HG02571 (cell line): ENCODE data around the gene FLNA.
"Not testable (repeated sequence)": the region's sequence is repeated elsewhere in the genome, so short reads cannot be mapped to it uniquely, and the experiment has no call there.

ENCODE experiments used
- ATAC-seq: cut with Tn5 transposase; IDR thresholded peaks from one replicate; pipeline ENCODE4 v1.9.1; 2021; ENCODE audit warnings: mild to moderate bottlenecking, moderate library complexity; ENCODE audit not compliant: unreplicated experiment

Gene FLNA

DNA sequence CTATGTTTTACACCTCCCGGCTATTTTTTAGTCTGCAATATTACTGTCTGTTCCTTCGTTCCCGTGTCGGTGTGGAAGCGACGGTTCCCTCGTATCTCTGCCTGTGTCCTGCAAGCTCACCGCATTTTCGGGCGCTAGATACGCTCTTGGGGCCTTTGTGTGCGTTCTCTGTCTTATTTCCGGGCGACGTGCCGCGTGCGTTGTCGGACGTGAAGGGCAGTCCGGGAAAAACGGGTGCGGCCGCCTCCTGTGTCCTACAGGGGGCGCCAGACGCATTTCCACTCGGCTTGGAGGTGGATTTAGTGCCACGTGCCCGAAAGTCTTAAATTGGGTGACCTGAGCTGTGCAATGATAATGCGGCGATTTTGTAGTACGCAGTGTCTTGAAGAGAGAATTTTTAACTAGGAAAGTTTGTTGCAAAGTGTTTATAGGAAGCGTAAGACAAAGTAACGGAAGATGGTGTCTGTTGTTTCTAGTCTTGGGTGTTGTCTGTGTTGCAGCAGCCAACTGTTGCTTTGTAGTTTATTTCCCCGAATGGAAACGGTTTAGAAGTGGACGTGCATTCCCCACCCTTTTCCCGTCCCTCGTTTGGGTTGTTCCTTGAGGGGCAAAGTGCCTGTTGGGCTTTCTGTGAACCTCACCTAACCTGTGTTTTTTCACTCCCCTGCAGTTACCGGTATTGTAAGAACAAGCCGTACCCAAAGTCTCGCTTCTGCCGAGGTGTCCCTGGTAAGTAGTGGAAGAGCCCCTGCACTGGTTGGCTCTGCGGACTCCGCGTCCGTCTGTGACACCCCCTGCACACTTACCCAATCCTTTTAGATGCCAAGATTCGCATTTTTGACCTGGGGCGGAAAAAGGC is 24.5 kb upstream of the FLNA start:
- ATAC-seq: no peak

DNA sequence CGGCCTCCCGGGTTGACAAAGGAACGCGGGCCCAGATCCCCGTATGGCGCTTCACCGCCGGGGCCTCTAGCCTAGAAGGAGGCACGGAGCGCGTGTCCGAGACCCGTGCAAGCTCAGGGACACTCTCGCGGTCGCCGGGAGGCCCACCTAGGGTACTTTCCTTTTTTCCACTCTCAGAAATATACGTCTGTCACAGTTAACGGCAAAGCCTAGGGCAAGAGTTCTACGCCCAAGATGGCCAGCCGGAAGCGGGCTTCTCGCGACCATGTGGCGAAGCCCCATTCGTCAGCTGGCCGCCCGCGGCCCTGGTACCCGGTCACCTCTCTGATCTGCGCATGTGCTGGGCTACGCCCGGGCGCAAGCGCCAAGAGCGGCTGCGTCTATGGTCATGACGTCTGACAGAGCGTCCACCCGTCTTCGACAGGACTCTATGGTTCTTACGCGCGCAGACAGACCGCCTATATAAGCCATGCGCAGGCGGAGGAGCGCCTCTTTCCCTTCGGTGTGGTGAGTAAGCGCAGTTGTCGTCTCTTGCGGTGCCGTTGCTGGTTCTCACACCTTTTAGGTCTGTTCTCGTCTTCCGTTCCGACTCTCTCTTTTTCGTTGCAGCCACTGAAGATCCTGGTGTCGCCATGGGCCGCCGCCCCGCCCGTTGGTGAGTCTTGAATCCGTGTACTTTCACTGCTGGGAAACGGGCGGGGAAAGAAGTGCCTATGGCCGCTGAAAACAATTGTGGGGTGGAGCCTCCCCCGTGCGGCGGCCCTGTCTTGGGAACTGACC is 23.6 kb upstream of the FLNA start, which contains the start of gene RPL10:
Gene RPL10 (plus strand): TSS at position 490 of the 780 bp plus-strand sequence. CDS start 143 bp downstream, at position 633.
- peak; percentile 70 for ATAC-seq

DNA sequence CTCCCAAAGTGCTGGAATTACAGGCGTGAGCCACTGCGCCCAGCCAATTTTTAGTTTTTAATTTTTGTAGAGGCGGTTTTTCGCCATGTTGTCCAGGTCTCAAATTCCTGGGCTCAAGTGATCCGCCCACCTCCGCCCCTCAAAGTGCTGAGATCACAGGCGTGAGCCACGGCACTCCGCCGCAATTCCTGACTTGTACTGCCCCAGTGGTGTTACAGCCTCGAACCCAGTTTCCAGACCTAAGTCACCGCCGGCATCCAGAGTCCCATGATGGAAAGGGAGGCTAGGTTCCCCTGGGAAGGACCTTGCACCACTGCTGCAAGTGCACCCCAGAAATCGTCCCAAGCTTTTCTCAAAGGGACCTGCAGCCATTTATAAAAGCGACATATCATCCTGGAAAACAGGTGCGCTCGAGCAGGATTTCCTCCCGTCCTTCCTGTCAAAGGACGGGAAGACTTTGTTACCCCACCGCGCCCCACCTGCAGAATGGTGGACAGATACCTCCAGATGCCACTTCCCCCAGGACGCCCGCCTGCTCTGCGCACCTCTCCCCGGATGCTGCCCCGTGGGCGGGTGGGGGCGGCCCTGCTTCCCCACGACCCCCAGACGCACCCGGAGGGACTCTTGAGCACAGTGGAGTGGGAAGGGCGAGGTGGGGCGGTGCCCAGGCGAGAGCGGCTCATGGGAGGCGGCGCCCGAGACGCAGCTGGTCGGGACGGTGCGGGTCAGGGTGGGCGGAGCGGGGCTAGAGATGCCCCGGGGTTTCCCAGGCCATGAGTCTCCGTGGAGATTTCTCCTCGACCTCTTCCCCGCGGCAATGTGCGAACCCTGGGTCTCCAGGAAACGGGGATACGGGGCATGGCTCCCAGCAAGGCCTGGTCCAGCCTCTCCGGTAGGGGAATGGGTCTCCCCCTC is 22.8 kb upstream of the FLNA start:
- peak; percentile 63 for ATAC-seq

DNA sequence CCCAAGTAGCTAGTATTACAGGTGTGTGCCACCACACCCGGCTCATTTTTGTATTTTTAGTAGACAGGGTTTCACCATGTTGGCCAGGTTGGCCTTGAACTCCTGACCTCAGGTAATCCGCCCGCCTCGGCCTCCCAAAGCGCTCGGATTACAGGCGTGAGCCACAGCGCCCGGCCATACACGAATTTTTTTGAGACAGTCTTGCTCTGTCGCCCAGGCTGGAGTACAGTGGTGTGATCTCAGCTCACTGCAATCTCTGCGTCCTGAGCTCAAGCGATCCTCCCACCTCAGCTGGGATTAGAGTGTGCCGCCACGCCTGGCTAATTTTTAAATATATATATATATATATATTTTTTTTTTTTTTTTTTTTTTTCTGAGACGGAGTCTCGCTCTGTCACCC is 21.9 kb upstream of the FLNA start:
- ATAC-seq: not testable (repeated sequence)

DNA sequence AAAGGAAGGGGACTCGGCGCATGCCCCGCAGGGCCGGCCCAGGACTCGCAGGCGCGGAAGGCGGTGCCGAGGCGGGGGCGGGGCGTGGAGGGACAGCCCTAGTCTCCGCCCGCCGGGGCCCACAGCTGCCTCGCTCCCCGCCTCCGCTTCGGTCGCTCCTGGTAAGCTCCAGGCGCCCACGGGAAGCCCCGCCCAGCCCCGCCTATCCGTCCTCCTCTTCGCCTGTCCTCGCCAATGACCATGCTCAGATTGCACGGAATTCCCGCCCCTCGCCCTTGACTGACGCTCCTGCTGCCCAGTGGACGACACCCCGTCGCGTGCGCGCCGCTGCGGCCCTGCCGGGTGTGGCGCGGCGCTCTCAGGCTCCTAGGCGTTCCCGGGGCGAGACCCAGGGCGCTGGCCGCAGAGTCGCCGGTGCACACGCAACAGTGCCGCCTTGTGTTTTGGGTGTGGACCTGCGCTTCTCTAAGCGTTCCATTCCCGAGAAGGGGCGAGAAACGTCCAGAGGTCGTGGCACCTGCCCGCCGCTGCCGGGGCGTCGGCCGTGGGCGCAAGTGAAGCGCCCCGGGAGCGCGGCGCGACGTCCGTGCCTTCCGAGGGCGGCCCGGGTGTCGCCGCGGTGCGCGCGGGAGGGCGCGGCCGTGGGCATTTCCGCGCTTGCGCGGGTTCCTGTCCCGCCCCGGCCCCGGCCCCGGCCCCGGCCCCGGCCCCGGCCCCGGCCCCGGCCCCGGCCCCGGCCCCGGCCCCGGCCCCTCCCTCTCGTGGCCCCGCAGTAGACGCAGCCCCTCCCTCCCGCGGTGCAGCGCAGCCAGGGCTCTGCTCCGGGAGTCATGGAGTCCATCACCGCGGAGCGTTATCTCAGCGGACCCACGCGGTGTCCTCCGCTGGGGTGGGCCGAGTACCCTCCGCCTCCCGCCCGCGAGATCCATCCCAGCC is 15.6 kb upstream of the FLNA start:
- ATAC-seq: peak; percentile 58

DNA sequence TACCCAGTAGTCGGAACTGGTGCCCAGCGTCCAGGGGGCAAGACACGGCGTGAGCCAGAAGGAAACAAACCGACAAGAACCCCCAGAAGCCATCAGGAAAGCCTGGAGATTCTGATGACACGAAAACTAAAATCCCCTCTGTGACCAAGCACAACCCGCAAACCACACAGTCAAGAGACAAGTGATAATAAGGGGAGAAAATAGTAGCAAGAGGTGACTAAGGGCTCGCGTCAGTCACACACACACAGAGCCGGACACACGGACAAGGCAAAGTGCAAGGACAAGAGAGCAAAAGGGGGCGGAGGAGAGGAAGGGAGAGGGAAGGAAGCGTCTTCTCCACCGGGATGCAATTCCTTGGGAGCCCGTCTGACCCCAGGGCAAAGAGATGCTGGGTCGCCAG is 14.2 kb upstream of the FLNA start:
- ATAC-seq: peak; percentile 17

DNA sequence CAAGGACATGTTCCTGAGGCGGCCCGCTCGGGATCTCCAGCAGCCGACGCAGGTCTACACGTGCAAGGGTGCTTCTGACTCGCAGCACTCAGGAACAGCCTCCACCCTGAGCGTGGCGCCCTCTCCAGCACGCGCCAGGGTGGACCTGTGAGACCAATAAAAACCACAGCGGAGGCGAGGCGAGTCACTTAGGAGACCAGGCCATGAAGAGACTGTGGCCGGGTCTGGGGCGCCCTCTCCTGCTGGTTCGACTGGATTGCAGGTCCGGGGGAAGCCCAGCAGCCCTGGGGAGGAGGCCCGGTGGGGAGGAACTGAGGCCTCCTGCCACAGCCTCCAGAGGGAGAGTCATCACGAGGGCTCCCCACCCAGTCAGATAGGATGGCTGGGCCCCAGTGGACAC is 13.7 kb upstream of the FLNA start:
- ATAC-seq: peak; percentile 30

DNA sequence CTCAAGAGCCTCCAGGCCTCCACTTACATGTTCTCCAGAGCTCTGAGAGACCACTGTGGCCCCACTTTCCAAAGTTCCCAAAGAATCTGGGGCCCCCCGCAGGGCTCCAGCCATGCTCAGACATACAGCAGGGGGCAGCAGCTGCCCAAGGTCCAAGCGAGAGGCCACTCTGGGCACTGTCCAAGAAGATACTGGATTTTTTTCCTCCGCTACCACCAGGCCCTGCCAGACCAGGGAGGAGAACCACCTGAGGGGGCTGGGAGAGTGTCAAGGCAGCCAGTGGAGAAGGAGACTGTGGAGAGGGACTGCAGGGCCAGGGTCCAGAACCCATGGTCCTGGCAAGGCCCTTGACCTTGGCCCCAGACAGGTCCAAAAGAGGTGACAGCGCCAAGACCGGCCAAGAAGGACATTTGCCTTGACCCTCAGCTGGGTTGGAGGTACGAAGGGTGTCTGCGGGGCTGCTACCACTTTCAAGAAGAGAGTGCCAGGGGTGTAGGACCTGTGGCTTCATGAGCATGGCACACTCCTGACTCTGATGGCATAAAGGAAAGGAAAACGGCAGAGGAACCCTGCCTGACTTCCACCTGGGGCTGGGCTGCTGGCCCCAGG is 10.0 kb upstream of the FLNA start:
- no peak for ATAC-seq

DNA sequence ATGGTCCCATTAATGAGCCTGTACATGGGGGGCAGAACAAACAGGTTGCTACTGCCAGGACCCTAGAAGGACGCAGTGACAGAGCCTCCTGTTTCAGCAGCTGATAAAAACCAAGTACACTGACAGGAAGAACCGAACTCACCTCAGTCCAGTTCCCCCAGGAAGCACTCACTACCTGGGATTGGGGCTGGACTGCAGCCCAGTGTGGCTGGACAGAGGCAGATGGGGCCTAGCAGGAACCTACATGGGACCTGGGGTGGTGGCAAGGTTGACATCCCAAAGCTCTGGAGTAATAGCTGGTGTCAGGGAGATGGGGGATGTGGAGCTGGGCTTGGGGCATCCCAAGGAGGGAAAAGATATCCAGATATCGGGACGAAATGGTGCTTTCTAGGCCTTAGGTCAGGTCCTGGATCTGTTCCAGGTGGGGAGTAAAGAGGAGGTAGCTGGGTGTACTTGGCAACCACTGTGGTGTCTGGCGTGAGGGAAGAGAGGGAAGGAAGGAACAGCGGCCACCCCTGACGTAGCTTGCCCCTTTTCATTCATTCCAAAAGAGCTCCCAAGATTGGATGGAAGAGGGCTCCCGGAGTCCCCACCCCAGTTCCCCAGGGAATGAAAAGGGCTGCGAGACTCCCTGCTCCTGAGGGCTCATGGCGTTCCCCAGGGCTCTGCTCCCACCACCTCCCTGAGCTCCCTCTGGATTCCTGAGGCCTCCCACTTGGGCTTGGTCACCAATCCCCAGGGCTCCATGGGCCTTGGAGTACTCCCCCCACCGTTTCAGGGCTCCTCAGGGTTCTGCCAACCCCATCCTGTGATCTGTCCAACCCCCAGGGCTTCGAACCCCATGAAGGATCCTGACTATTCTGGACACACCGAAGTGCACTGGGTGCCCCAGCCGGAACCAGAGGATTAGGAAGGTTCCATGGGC is 9.2 kb upstream of the FLNA start:
- no peak for ATAC-seq

DNA sequence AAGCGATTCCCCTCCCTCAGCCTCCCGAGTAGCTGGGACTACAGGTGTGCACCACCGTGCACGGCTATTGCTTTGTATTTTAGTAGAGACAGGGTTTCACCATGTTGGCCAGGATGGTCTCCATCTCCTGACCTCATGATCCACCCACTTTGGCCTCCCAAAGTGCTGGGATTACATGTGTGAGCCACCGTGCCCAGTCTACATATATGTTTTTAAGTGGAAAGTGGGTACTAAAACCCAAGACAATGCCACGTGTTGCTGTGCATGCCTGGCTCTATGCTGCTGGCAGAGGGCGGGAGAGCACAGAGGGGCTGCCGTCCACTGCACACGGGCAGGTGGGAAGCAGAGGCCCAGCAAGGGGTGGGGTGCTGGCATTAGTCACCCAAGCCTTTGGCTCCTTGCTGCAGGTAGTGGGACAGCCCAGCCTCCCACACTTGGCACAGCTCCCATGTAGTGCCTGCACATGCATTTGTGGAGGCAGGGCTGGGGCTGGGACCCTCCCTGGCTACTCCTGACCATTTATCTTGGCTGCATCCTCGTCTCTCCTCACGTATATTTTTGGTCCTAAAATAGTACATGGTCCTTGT is 8.1 kb upstream of the FLNA start:
- ATAC-seq: no peak

DNA sequence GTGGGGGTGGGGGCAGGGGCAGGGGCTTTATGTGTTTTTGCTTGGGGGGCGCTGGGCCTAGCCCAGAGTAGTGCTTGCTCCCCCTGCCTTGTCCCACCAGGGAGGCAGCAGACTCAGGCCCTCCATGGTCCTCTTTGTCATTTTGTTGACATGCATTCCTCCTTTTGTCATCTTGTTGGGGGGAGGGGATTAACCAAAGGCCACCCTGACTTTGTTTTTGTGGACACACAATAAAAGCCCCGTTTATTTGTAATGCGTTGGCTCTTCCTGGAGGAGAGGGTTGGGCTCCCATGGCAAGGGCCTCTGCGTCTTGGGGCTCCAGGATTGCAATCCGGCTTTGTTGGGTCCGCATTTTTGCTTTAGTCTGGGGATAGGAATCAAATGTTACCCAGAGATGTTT is 6.8 kb upstream of the FLNA start:
- ATAC-seq: no peak

DNA sequence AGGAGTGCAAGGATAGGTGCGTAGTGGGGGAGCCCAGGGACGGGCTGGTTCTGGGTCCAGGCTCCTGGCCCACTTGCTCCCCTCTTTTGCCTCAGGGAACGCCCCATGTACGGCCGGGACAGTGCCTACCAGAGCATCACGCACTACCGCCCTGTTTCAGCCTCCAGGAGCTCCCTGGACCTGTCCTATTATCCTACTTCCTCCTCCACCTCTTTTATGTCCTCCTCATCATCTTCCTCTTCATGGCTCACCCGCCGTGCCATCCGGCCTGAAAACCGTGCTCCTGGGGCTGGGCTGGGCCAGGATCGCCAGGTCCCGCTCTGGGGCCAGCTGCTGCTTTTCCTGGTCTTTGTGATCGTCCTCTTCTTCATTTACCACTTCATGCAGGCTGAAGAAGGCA is 6.4 kb upstream of the FLNA start:
- ATAC-seq: no peak

DNA sequence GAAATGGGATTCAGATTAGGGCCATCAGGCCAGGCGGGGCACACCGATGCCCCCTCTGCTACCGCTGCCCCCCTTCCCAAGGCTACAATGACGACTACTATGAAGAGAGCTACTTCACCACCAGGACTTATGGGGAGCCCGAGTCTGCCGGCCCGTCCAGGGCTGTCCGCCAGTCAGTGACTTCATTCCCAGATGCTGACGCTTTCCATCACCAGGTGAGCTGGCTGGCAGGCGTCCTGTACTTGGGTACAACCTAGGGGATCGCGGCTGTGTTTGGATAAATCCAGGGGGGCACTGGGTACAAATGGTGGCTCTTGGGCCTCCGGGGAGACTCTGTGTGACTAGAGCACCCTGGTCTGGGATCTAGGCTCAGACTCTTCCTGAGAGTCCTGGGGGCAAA is 5.7 kb upstream of the FLNA start:
- no peak for ATAC-seq

DNA sequence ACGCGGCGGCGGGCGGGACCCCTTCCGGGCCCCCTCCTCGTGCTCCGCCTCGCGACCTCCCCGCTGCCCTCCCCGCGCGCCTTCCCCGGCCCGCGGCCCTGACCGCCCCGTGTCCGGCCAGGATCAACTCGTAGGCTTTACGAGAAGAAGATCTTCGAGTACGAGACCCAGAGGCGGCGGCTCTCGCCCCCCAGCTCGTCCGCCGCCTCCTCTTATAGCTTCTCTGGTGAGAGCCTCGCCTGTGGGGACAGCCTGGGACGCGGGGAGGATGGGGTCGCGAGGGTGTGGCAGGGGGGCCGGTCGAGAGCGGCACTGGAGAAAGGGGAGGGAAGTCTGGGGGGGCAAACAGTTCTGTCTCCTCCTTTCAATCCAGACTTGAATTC is 5.1 kb upstream of the FLNA start:
- ATAC-seq: peak; percentile 2

DNA sequence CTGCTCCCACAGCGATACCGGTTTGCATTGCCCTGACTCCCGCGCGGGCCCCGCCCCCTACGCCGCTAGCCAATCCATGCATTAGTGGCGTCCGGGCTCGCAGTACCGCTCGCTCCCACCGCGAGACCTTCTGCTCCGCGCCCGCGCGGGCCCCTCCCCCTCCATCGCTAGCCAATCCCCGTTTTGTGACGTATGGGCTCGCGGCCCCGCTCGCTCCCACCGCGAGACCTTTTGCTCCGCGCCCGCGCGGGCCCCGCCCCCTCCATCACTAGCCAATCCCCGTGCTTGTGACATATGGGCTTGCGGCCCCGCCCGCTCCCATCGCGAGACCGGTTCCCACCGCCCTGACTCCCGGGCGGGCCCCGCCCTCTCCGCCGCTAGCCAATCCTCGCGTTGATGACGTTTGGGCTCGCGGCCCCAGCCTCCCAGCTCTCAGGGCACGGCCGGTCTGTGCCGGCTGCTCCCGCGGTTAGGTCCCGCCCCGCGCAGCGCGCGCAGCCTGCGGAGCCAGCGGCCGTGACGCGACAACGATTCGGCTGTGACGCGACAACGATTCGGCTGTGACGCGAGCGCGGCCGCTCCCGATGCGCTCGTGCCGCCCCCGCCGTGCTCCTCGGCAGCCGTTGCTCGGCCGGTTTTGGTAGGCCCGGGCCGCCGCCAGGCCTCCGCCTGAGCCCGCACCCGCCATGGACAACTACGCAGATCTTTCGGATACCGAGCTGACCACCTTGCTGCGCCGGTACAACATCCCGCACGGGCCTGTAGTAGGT is 4.5 kb upstream of the FLNA start, which contains the start of gene EMD:
Gene EMD (plus strand): TSS at position 497 of the 770 bp plus-strand sequence. CDS start 190 bp downstream, at position 687.
- peak; percentile 75 for ATAC-seq

DNA sequence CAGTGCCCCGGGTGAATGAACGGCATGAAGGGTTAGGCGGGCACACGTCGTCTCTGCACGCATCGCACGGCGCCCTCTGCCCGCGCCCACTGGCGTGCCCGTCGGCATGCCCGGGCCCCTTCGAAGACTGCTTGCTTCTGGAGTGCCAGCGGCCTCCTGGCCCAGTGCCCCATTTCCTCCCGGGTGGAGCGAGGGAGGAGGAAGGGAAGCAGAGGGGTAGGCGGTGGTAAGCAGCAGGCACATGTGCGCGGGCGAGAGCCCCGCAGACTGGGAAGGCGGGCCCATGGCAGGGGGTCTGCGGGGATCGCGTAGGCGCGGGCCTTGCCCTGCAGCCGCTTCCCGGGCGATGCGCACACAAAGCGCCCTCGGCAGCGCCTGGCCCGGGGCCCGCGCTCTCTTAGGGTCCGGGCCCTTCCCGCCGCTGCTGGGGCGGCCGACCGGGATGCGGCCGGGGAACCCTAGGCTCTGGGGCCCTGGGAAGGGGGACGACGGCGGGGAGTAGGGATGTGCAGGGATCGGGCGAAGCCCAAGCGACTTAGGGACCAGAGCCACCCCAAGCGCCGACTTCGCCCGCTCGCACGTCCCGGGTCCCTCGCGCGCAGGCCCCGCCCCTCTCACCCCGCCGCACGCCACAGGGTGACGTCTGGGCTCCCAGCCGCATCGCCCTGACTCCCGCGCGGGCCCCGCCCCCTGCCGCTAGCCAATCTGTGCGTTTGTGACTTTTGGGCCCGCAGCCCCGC is 3.8 kb upstream of the FLNA start:
- ATAC-seq: peak; percentile 2
